ENCODE measurements around the gene ZNF385B.

The ZNF385B gene

DNA sequence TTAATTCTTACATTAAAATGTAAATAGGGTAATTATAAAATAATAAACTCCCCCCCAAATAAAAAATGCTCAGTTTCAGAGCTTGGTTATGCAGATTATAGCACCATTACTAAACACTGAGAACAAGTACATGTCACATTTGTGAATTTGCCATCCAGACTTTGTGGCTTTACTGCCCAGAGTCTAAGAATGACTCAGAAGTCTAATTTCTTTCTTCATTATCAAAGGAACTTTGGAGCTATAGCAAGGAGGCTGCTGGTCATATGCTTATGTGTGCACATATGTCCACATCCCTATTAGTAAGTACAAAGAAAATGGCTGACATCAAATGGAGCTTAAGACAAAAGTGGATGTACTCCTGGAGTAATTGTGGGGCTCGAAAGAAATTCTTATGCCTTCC lies 348.2 kb downstream of the ZNF385B start:
- Histone ChIP-seq H3K27me3 (ENCODE audit: insufficient read depth, poor library complexity, severe bottlenecking) (no peaks in the 10 kb centered on the region), H3K27ac (replicated peaks) (no peak overlapping the region), H3K4me3 (replicated peaks; ENCODE audit: insufficient read depth, low read length) (no peak overlapping the region)
- DNase-seq (ENCODE audit: low read depth in 1 of 2, low spot score in 1 of 2) = no peak
- TF ChIP-seq POLR2AphosphoS5 (IDR thresholded peaks at IDR 0.05; ENCODE audit: low read depth) (no peak), SPI1 (IDR thresholded peaks at IDR 0.05; ENCODE audit: borderline replicate concordance, low read depth) (no peak), GABPA (IDR thresholded peaks at IDR 0.05; ENCODE audit: low read depth) (no peak)
- TF ChIP-seq, protein P1, sequence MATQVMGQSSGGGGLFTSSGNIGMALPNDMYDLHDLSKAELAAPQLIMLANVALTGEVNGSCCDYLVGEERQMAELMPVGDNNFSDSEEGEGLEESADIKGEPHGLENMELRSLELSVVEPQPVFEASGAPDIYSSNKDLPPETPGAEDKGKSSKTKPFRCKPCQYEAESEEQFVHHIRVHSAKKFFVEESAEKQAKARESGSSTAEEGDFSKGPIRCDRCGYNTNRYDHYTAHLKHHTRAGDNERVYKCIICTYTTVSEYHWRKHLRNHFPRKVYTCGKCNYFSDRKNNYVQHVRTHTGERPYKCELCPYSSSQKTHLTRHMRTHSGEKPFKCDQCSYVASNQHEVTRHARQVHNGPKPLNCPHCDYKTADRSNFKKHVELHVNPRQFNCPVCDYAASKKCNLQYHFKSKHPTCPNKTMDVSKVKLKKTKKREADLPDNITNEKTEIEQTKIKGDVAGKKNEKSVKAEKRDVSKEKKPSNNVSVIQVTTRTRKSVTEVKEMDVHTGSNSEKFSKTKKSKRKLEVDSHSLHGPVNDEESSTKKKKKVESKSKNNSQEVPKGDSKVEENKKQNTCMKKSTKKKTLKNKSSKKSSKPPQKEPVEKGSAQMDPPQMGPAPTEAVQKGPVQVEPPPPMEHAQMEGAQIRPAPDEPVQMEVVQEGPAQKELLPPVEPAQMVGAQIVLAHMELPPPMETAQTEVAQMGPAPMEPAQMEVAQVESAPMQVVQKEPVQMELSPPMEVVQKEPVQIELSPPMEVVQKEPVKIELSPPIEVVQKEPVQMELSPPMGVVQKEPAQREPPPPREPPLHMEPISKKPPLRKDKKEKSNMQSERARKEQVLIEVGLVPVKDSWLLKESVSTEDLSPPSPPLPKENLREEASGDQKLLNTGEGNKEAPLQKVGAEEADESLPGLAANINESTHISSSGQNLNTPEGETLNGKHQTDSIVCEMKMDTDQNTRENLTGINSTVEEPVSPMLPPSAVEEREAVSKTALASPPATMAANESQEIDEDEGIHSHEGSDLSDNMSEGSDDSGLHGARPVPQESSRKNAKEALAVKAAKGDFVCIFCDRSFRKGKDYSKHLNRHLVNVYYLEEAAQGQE (IDR thresholded peaks at IDR 0.05; ENCODE audit: insufficient replicate concordance, low read depth) = no peak
- TF ChIP-seq, protein P2, sequence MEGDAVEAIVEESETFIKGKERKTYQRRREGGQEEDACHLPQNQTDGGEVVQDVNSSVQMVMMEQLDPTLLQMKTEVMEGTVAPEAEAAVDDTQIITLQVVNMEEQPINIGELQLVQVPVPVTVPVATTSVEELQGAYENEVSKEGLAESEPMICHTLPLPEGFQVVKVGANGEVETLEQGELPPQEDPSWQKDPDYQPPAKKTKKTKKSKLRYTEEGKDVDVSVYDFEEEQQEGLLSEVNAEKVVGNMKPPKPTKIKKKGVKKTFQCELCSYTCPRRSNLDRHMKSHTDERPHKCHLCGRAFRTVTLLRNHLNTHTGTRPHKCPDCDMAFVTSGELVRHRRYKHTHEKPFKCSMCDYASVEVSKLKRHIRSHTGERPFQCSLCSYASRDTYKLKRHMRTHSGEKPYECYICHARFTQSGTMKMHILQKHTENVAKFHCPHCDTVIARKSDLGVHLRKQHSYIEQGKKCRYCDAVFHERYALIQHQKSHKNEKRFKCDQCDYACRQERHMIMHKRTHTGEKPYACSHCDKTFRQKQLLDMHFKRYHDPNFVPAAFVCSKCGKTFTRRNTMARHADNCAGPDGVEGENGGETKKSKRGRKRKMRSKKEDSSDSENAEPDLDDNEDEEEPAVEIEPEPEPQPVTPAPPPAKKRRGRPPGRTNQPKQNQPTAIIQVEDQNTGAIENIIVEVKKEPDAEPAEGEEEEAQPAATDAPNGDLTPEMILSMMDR (IDR thresholded peaks at IDR 0.05; ENCODE audit: insufficient read depth, low read length) = no peak

DNA sequence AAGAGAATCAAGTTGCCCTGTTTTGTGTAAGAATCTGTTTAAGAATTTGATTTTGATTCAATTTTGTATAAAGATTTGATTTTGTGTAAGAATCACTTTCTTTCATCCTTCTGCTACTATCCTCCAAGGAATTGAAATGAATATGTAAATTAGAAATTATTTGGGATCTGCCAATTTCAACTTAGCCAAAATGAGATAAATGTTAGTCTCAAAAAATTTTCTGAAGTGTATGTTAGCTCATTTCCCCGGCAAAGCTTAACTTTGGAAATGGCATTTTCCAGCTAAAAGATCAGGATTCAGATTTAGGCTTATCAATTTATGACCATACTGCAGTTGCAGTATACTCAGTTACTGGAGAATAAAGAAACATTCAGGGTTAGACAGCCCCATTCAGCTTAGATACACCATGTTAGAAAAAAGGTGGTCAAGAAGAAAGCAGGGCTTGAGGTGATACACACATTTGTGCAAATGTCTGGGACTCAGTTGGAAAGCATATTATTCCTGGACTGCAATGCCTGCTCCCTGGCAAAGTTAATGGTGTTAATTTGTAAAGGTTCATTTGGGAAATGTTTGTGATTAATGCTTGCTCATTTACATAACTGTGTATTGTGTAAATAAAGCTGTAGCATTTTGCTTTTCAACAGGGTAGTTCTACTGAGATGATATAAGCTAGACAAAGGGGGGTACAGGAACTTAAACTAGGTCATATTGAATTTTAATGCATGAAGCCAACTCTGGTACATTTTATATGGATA lies 349.0 kb downstream of the ZNF385B start:
- Histone ChIP-seq H3K27me3 (ENCODE audit: insufficient read depth, poor library complexity, severe bottlenecking) (no peaks in the 10 kb centered on the region), H3K27ac (replicated peaks) (no peak overlapping the region), H3K4me3 (replicated peaks; ENCODE audit: insufficient read depth, low read length) (no peak overlapping the region)
- DNase-seq (ENCODE audit: low read depth in 1 of 2, low spot score in 1 of 2) = no peak
- TF ChIP-seq, protein P2 (IDR thresholded peaks at IDR 0.05; ENCODE audit: insufficient read depth, low read length) = no peak
- TF ChIP-seq GABPA (IDR thresholded peaks at IDR 0.05; ENCODE audit: low read depth) (no peak), POLR2AphosphoS5 (IDR thresholded peaks at IDR 0.05; ENCODE audit: low read depth) (no peak)

DNA sequence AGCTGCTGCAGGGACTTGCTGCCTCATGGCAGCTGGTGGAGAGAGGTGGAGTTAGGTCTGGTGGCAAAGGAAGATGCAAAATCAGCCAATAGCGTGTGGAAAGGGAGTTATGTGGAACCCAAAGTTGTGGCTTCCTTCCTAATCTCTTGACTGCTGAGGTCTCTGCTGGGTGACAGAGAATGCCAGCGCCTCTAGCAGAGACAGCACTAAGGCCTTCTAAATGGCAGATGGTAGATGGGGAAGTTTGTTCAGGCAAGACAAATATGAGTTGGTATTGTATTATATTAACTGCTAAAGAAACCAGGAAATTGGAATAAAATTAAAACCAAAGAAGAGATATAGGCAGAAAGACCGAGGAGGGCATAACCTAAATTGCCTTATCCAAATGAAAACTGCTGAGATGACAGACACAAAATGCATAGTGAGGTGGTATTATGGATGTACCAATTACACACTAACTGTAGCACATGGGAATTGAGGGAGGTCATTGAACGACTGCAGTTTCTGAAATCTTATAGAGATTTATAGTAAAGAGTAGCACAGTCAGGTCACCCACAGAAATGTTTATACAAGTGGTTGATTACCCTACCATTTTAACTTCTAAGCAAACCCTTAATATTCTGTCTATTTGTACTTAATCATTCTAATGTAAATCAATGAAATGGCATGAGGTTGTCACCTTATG lies 350.2 kb downstream of the ZNF385B start:
- H3K4me3 ChIP-seq (replicated peaks; ENCODE audit: insufficient read depth, low read length) = no peak overlapping the region
- H3K27ac ChIP-seq (replicated peaks) = no peak overlapping the region
- TF ChIP-seq GABPA (IDR thresholded peaks at IDR 0.05; ENCODE audit: low read depth) (no peak), SPI1 (IDR thresholded peaks at IDR 0.05; ENCODE audit: borderline replicate concordance, low read depth) (no peak), POLR2AphosphoS5 (IDR thresholded peaks at IDR 0.05; ENCODE audit: low read depth) (no peak)
- TF ChIP-seq, protein P1 (IDR thresholded peaks at IDR 0.05; ENCODE audit: insufficient replicate concordance, low read depth) = no peak
- TF ChIP-seq, protein P2 (IDR thresholded peaks at IDR 0.05; ENCODE audit: insufficient read depth, low read length) = no peak
- no peak for DNase-seq (ENCODE audit: low read depth in 1 of 2, low spot score in 1 of 2)
- no peaks in the 10 kb centered on the region for H3K27me3 ChIP-seq (ENCODE audit: insufficient read depth, poor library complexity, severe bottlenecking)
